ENCODE data around the gene PODN.

PODN gene

DNA sequence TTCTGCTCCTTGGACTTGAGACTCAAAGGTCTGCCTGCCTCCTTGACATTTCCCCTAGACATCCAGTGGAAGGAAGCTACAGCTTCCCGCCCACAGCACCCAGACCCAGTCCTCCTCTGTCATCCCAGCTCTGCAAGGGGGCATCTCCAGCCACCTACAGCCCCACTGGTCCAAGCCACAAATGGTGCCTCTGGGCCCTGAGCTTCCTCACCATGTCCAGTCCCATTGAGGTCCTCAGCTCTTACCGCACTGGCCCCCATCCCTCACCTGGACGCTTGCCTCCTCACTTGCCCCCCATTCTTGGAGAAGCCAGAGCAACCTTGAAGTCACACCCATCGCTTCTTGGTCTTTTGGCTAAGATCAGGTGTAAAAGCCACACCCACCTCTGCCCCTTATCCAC lies 13.2 kb downstream of the PODN start:
- no peak for DNase-seq

DNA sequence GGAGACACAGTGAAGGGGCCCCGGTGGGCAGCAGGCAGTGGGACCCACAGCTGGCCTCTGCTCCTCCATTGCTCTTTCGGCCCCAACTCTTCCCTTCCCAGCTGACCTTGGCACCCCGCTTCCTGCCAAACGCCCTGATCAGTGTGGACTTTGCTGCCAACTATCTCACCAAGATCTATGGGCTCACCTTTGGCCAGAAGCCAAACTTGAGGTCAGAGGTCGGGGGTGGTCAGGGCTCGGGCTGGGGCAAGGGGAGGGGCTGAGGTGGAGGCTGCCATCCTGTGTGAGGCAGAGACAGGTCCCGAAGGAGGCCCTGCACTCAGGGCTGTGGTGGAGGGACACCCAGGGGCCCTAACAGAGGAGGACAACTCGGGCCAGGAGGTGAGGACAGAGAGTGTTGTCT lies 13.7 kb downstream of the PODN start:
- no peak for DNase-seq

DNA sequence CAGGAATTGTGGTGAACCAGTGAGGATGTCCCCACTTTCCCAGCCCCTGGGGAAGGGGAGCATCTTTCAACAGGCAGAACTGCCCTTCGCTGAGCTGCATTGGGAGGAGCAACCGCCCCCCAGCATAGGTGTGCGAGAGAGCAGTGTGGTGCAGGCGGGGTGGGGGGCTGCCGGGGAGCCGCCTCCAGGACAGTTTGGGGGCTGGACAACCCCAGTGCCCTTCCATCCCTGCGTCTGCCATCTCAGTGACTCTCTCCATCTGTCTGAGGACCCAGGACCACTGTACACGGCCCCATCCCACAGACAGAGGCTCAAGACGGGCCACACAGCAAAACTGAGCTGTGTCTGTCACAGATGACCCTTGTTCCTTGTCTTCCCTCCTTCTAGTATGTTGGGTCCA lies 14.2 kb downstream of the PODN start:
- no peak for DNase-seq

DNA sequence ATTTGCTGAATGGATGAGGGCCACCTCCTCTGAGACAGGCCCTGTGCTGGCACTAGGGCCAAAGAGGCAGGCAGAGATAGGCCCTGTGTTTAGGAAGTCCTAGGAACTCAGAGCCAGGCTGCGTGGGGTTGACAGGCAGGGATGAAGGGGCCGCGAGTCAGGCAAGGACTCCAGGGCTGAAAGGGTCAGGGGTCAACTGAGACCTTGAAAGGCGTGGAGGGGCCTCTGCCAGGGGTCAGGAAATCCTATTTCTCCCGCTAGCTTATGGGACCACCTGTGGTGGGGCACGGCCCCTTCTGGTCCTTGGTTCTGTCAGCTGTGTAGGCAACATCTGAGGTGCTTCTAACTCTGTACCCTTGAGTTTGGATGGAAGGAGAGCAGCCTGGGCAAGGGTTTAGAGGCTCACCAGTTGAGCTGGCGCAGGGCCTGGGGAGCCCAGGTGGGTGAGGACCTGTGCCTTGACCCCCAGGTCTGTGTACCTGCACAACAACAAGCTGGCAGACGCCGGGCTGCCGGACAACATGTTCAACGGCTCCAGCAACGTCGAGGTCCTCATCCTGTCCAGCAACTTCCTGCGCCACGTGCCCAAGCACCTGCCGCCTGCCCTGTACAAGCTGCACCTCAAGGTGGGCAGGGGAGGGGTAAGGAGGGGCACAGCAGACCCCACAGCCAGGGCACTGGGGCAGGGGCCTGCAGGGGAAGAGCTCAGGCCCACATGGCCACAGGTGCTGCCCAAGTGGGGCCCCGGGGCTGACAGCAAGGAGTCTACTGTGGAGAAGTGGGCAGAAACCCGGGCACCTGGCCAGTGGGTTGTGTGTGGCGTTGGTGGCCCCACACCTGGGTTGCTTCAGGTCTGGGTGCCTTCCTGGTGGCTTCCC lies 14.9 kb downstream of the PODN start:
- no peak for DNase-seq

DNA sequence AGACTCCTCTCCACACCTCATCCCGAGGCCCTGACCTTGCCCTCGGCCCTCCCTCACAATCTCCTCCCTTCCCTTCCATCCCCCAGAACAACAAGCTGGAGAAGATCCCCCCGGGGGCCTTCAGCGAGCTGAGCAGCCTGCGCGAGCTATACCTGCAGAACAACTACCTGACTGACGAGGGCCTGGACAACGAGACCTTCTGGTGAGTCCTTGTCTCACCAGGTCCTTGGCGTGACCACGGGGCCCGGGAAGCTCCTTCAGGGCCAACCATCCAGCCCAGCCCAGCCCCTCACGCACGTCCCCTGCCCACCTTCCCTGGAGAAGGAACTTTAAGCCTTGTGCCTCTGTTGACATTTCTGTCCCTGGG lies 15.6 kb downstream of the PODN start:
- no peak for DNase-seq

DNA sequence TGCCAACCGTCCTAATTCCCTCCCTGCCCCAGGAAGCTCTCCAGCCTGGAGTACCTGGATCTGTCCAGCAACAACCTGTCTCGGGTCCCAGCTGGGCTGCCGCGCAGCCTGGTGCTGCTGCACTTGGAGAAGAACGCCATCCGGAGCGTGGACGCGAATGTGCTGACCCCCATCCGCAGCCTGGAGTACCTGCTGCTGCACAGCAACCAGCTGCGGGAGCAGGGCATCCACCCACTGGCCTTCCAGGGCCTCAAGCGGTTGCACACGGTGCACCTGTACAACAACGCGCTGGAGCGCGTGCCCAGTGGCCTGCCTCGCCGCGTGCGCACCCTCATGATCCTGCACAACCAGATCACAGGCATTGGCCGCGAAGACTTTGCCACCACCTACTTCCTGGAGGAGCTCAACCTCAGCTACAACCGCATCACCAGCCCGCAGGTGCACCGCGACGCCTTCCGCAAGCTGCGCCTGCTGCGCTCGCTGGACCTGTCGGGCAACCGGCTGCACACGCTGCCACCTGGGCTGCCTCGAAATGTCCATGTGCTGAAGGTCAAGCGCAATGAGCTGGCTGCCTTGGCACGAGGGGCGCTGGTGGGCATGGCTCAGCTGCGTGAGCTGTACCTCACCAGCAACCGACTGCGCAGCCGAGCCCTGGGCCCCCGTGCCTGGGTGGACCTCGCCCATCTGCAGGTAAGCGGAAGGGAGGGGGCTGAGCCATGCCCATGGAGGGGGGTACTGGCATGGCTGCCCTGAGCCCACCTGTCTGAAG lies 16.5 kb downstream of the PODN start:
- DNase-seq: no peak

DNA sequence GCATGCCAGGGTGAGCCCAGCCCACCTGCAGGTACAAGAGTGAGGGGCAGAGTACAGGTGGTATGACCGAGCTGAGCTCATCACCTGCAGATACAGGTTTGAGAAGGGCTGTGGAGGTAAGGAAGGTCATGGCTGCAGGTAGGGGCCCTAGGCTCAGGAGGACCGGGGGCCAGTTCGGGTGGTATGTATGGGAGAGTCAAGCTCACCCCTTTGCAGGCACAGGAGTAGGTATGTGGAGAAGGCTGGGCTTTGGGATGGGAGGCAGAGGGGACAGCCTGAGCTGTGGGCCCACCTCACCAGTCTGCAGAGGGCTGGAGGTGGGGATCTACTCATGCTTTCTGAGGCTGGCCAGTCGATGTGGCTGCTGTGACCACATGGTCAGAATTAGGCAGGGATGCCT lies 17.2 kb downstream of the PODN start:
- no peak for DNase-seq

DNA sequence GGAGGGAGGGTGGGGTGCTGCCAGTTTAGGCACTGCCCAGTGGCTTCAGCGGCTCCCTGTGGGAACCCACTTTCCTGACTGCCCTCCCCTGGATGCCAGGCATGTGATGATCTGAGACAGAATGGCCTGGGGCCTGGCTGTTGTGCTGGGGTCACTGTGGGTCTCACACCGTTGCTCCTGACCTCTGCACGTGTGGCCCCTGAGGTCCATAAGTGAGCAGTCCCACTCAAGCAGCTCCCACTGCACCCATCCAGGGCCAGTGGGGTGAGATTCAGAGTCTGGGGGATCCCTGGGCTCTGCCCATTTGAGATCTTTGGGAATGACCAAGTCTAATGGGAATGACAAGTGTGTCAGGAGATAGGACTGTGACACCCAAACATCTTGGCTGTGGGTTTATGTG lies 18.0 kb downstream of the PODN start:
- no peak for DNase-seq

DNA sequence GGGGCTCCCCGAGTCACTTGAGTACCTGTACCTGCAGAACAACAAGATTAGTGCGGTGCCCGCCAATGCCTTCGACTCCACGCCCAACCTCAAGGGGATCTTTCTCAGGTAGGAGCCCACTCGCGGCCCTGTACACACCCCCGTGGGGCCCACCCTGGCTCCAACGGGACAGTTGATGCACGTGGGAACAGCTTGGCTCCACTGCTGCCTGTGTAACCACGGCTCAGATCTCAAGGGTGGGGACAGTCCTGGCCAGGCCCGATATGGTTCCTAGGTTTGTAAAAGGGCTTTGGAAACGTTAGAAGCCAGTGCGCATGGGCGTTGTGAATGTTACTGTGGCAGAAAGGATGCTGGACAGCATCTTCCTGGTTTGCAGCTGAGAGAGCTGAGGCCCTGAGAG lies 18.8 kb downstream of the PODN start:
- DNase-seq: no peak

DNA sequence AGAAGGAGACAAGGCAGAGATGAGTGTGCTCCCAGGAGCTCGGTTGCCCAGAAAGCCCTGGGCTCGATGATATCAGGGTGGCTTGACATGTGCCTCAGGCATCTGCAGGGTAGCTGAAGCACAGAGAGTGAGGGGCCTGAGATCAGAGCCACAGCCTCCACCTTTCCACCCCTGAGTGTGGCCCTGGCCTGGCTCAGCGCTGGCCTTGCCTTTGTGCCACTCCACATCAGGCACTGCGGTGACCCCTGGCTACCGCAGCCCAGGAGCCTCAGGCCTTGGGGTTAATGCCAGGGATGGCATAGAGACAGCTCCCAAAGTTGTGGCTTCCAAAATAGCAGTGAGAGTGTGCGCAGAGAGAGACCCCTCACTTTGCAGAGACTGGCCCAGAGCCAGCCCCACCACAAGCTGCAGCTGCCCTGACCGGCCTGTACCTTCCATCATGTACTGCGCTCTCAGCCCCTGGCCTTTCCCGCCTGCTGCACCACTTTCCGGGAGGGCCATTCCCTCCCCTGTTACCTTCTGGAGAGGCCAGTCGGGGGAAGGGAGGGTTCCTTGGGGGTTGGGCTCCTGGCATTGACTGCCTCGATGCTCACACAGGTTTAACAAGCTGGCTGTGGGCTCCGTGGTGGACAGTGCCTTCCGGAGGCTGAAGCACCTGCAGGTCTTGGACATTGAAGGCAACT lies 19.5 kb downstream of the PODN start:
- DNase-seq: no peak

DNA sequence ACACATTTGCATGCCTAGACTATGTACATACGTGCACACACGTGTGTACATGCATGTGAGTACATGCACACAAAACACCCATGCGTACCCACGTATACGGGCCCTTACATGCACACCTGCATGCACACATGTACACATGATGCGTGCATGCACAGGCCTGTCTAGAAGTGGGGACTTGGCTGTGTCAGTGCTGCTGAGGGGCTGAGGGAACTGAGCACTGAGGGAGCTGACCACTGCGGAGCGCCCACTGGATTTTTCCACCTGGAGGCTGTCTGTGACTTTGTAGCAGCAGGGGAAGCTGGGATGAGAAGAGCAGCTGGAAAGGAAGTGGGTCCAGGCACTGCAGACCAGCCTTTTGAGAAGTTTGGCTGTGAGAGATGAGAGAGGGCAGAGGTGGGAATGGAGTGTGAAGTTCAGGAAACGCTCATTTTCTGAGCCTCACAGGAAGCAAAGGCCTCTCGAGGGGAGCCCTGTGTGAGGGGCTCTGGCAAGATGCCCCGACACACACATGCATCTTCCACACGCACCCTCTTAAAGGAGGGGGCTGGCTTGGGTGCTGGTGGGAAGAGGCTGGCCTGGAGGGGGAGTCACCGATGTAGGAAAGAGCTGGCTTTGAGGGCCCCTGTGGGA lies 20.9 kb downstream of the PODN start:
- DNase-seq: no peak

DNA sequence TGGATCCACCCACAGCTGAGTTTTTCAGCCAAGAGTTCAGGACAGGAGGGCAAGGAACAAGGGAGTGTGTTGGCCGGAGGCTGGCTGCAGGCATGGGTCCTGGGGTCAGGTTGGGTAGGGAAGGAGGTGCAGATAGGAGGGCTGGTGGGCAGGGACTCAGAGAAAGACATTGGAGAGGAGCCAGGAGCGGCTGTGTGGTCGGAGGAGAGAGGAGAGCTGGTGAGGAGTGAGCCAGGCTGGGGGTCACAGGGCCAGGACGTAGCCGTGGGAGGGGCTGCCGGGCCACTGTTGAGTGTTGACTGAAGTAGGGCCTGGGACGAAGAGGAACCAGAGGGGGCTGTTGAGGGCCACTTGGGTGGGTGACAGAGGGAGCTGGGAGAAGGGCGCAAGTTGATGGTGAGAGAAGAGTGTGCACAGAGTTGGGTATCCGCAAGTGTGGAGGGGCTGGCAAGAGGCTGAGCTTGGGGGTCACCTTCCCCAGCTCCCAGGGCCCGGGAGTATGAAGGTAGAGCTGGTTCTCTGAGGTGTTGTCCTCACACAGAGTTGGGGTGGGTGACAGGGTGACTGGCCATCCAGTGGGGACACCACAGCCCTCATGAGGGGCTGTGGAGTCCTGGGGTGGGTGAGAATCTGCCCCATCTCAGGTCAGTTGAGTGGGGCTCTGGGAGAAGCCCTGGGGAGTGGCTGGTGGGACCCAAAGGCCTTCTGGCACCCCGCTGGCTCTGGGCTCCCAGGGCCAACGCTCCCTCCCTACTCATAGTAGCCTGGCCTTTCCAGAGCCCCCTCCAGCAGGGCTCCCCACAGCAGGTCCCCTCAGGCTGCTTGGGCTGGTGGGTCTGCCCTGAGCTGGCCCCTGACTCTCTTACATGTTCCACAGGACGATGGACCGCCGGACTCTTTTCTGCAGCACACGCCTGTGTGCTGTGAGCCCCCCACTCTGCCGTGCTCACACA lies 21.9 kb downstream of the PODN start:
- no peak for DNase-seq

DNA sequence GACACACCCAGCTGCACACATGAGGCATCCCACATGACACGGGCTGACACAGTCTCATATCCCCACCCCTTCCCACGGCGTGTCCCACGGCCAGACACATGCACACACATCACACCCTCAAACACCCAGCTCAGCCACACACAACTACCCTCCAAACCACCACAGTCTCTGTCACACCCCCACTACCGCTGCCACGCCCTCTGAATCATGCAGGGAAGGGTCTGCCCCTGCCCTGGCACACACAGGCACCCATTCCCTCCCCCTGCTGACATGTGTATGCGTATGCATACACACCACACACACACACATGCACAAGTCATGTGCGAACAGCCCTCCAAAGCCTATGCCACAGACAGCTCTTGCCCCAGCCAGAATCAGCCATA lies 22.6 kb downstream of the PODN start:
- DNase-seq: no peak

DNA sequence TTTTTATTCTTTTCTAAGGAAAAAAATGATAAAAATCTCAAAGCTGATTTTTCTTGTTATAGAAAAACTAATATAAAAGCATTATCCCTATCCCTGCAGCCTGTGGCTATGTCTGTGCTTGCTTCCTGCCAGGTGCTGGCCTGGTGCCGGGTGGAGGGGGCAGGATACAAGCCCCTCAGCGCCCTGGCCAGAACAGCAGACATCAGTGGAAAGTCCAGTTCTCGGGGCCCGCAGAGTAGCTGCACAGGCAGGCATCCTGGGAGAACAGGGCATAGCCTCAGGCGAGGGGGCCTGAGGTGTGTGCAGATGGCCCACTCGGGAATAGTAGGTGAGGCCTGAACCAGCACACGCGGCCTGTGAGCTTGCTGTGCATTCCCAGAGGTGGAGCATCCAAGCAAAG lies 23.4 kb downstream of the PODN start:
- no peak for DNase-seq

DNA sequence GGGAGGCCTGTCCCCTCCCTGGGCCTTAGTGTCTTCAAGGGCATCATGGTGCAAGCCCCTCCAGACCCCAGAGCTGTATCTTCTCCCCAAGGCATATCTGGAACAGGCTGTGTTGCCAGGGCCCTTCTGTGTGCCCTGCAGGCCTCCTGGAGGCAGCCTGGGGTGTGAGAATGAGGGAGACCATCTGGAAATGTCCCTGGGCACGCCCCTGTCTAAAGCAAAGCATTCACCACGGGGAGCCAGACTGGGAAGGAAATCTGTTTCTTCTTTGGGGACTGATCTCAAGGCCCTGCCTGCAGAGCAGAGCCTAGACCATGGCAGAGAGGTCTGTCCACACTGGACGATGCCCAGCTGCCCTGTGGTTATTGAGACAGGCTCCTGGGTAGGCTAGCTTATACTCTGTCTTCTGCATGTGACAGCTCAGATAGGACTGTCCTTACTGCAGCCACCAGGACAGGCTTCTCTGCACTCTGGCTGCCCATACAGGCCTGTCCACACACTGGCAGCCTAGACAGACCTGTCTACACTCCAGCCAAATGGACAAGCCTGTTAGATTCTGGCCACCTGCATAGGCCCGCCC lies 24.6 kb downstream of the PODN start:
- DNase-seq: no peak

DNA sequence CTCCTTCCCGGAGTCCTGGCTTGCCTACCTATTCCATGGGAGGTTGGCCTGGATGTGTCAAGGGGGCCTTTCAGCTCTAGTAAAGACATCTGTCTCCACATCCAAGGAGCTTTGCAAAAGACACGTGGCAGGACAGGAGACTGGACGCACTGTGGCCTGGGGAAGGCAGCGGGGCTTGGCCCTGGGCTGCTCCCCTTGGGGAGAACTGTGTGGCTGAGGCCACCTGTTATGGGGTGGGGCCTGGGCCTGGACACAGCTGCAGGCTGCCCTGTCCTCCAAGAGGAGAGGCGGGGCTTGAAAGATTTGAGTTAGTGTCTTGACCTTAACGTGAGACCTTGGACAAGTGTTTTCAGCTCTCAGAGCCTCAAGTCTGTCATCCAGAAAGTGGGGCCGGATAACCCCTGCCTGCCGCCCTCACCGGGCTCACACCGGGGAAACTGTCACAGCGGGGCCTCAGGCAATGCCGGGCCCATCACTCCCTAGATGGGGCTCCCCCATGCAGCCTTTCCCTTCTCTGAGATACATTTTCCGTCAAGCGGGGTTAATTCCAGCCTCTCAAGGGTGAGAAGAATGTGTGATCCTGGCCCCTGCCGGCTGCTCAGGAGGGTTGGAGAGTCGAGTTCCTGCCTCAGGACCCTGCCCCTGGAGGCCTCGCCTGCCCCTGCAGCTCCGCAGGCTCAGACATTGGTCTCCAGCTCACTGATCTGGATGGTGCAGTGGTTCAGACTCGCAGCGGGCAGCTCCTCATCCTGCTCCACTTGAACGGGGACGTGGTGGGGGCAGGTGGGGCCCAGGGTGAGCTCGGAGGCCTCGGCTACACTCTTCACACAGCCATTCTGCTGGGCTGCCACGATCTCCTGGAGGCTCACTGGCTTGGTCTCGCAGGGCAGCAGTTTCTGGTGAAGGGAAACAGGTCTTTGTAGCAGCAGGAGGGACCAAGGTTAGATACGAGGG lies 25.6 kb downstream of the PODN start:
- DNase-seq: no peak

DNA sequence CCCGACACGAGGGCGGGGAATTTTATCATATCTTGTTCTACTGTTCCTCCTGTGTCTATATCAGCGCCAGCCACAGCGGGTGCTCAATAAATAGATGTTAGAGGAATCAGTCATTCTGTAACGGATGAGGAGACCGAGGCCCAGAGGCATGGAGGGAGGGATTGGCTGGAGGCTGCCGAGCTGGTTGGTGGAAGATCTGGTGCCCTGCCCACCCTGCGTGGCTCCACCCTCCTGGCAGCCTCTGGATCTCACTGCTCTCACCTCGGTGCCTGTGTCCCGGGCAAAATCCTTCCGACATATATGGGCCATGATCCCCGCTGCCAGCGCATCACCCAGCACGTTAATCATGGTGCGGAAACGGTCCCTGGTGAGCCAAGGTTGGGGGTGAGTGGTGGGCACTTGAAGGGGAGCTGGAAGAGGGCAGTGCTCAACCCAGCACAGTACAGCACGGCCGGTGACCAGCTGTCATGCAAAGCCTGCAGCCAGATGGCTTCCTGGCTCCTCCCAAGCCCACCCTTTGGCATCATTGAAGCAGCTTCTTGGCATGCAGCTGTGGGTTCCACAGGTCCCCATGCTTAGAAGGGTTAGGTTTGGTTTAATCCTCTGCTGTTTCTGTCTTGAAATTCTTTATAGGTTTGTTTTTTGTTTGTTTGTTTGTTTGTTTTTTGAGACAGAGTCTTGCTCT lies 26.7 kb downstream of the PODN start:
- DNase-seq: no peak

DNA sequence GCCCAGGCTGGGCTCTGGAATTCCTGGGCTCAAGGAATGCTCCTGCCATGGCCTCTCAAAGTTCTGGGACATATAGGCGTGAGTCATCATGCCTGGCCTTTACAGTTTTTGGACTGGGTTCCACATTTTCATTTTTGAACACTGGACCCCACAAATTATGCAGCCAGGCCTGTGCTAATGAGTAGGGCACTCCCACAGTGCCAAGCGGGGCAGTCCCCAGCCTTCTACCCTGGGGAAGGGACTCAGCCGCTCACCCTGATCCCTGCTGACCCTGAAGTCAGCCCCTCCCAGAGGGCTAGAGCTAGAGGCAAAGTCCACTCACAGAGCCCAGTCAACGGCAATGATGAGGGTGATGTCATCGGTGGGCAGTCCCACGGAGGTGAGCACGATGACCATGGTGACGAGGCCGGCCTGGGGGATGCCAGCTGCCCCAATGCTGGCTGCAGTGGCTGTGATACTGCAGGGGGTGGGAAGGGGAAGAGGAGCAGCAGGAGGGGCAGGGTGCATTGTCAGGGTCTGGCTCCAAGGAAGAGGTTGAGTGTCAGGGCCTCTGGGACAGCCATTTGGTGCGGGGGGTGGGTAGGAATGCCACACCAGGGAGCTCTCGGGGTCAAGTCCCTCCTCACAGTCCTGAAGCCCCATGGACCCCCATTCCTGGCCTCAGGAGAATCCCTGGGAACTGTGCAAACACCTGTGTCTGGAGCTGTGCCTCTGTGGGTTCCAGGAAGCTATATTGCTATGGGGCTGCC lies 27.6 kb downstream of the PODN start:
- DNase-seq: no peak
